CD4-positive, alpha-beta T cell (primary cell): ENCODE measurements around the gene SULF2. TPM values are rescaled to one million over a fixed set of nuclear protein-coding genes. Genes with fewer than 3 reads are reported as not detected.
"Not testable (repeated sequence)": the region's sequence is repeated elsewhere in the genome, so short reads cannot be mapped to it uniquely, and the experiment has no call there.

Experiments
- ATAC-seq: fragments of 200-7000 bp; cut with Tn5 transposase; one replicate; pipeline ENCODE4 v1.10.0; 2022; ENCODE audit warnings: mild to moderate bottlenecking; ENCODE audit not compliant: poor library complexity
- CTCF ChIA-PET: fragments of 350-600 bp; sonication (Branson Sonifier 250); formaldehyde crosslinking; loops from one replicate; lab custom pipeline; 2021; ENCODE audit warnings: antibody characterized with exemption, inconsistent platforms; lab: Charles Lee
- POLR2A ChIA-PET: fragments of 350-600 bp; sonication (Branson Sonifier 250); formaldehyde crosslinking; loops from one replicate; lab custom pipeline; 2021; ENCODE audit warnings: antibody characterized with exemption, inconsistent platforms; lab: Charles Lee
- DNase-seq, 14 experiments: peaks; one replicate each; pipeline ENCODE4 v3.0.0-alpha.2; 2013 to 2020; ENCODE audit warnings: mixed read lengths in 2 of 14
- H3K27ac ChIP-seq, 2 donors: one replicate each; pipeline versions ENCODE4 v1.5.1 to v1.7.0; 2013; ENCODE audit warnings: low read length in 2 of 2, low read depth in 1 of 2, mild to moderate bottlenecking in 1 of 2
- H3K27me3 ChIP-seq, 2 experiments: 1 replicate in 1 of 2; 2 replicates in 1 of 2; pipeline versions ENCODE4 v1.6.1 to v1.7.0; 2013; ENCODE audit warnings: low read length in 2 of 2, control low read depth in 1 of 2, mild to moderate bottlenecking in 1 of 2, moderate library complexity in 1 of 2; ENCODE audit not compliant: insufficient read depth in 2 of 2, control insufficient read depth in 1 of 2
- H3K36me3 ChIP-seq: one replicate; pipeline ENCODE4 v1.6.1; 2013; ENCODE audit warnings: low read length, control low read depth; ENCODE audit not compliant: insufficient read depth
- H3K4me1 ChIP-seq: one replicate; pipeline ENCODE4 v1.6.1; 2013; ENCODE audit warnings: low read length, control low read depth; ENCODE audit not compliant: insufficient read depth
- H3K4me3 ChIP-seq: one replicate; pipeline ENCODE4 v1.5.1; 2013; ENCODE audit warnings: mild to moderate bottlenecking, low read length, moderate library complexity
- H3K9me3 ChIP-seq, 2 experiments: 1 replicate in 1 of 2; 2 replicates in 1 of 2; pipeline versions ENCODE4 v1.6.1 to v1.7.0; 2013; ENCODE audit warnings: low read length in 2 of 2, mild to moderate bottlenecking in 2 of 2, control low read depth in 1 of 2, moderate library complexity in 1 of 2; ENCODE audit not compliant: control insufficient read depth in 1 of 2, insufficient read depth in 1 of 2
- H3K27ac Mint-ChIP-seq: one replicate; pipeline ENCODE4 v1.8.0; 2020; ENCODE audit warnings: mixed read lengths
- H3K27me3 Mint-ChIP-seq: one replicate; pipeline ENCODE4 v1.8.0; 2021; ENCODE audit warnings: mixed read lengths
- H3K36me3 Mint-ChIP-seq: one replicate; pipeline ENCODE4 v1.8.0; 2021; ENCODE audit warnings: low read depth, mixed read lengths
- H3K4me1 Mint-ChIP-seq: one replicate; pipeline ENCODE4 v1.8.0; 2021; ENCODE audit warnings: low read depth, mixed read lengths
- H3K4me3 Mint-ChIP-seq: one replicate; pipeline ENCODE4 v1.8.0; 2020; ENCODE audit warnings: mild to moderate bottlenecking, mixed read lengths
- H3K9me3 Mint-ChIP-seq: one replicate; pipeline ENCODE4 v1.8.0; 2020; ENCODE audit warnings: mixed read lengths
- CTCF ChIP-seq: fragments of 200-600 bp; IDR thresholded peaks from one replicate; pipeline ENCODE4 v1.8.0; 2022; ENCODE audit warnings: antibody characterized with exemption, mild to moderate bottlenecking
- intact Hi-C, 2 experiments: fragments of 100-400 bp; cut with DNase I in 1 of 2; cut with micrococcal nuclease in 1 of 2; formaldehyde crosslinking; loops; one replicate each; pipeline versions ENCODE4 v1.15.1 to v1.9.0; 2023 to 2025; cut with DNase I, micrococcal nuclease
- polyA plus RNA-seq, 2 donors: library from polyadenylated mRNA; unstranded; fragments of 120-200 nt; gene quantifications; one replicate each; pipeline ENCODE4 v1.2.1, GENCODE V29; 2013
- total RNA-seq, 174 experiments: library from RNA in 2 of 174; stranded (reverse) in 2 of 174; gene quantifications; one replicate each; pipeline ENCODE4 v1.2.3 and lab custom pipeline; 2021 to 2026

Gene SULF2
- total RNA-seq: 1 to 10 TPM; 1.5 to 2.8 TPM
- polyA plus RNA-seq (2013, experiment 1 of 2): 16.8 TPM
- polyA plus RNA-seq (2013, experiment 2 of 2): 14.6 TPM
- total RNA-seq (lab: John Stamatoyannopoulos, UW): 0 to 29.4 (median 0.53) reads per million in 172 experiments

GRCh38 chr20:47785311-47785853, at the start of gene SULF2:
Gene SULF2 (minus strand): TSS chr20:47785481. CDS start chr20:47757363, 28,118 bp downstream.
- Mint-ChIP-seq H3K27ac (no peak within 1 kb of the TSS), H3K36me3 (no peaks in the 10 kb centered on the region), H3K4me1 (peaks cover 16% of the 10 kb centered on the region), H3K9me3 (no peaks in the 10 kb centered on the region), H3K27me3 (peaks cover 73% of the 10 kb centered on the region), H3K4me3 (peak within 1 kb of the TSS; percentile 48)
- DNase-seq: peak in 1 of 14 experiments; percentile 14
- ChIA-PET POLR2A (no interaction called here), CTCF (no interaction called here)
- peaks cover 16% of the 10 kb centered on the region for H3K4me1 ChIP-seq
- no peak within 1 kb of the TSS for H3K27ac ChIP-seq
- ATAC-seq: no peak
- H3K27me3 ChIP-seq: peaks cover 39 to 52% of the 10 kb centered on the region in 2 experiments
- peaks cover 0 to 5% of the 10 kb centered on the region in 2 experiments for H3K9me3 ChIP-seq
- peak within 1 kb of the TSS; percentile 28 for H3K4me3 ChIP-seq
- no peaks in the 10 kb centered on the region for H3K36me3 ChIP-seq
- intact Hi-C loops: no loop called here
- no peak for TF ChIP-seq CTCF

- H3K27ac ChIP-seq, H3K4me3 ChIP-seq, ATAC-seq, H3K9me3 ChIP-seq, H3K36me3 ChIP-seq, H3K36me3 Mint-ChIP-seq, H3K27me3 Mint-ChIP-seq, H3K4me3 Mint-ChIP-seq, H3K4me1 Mint-ChIP-seq, POLR2A ChIA-PET, H3K27me3 ChIP-seq, DNase-seq, H3K9me3 Mint-ChIP-seq, intact Hi-C loops, H3K27ac Mint-ChIP-seq, CTCF ChIA-PET, H3K4me1 ChIP-seq: not testable (repeated sequence)
Observed at GRCh38 chr20:47831675-47832074, 46.4 kb upstream of the SULF2 start.

GRCh38 chr20:47826716-47827115, 41.4 kb upstream of the SULF2 start:
- ATAC-seq, POLR2A ChIA-PET: not testable (repeated sequence)

GRCh38 chr20:47826006-47826405, 40.7 kb upstream of the SULF2 start:
- H3K27ac ChIP-seq, intact Hi-C loops, H3K4me3 Mint-ChIP-seq, ATAC-seq, H3K4me1 ChIP-seq, H3K9me3 Mint-ChIP-seq, H3K9me3 ChIP-seq, H3K36me3 ChIP-seq, CTCF ChIA-PET, H3K27me3 Mint-ChIP-seq, POLR2A ChIA-PET, DNase-seq, H3K4me3 ChIP-seq, H3K4me1 Mint-ChIP-seq, H3K27ac Mint-ChIP-seq, H3K27me3 ChIP-seq, H3K36me3 Mint-ChIP-seq: not testable (repeated sequence)

More at GRCh38 chr20:47826716-47827115, 41.4 kb upstream of the SULF2 start:
- intact Hi-C loops, H3K4me3 Mint-ChIP-seq, H3K27me3 Mint-ChIP-seq, H3K4me1 ChIP-seq, H3K36me3 ChIP-seq, H3K9me3 ChIP-seq, H3K4me3 ChIP-seq, DNase-seq, H3K27ac Mint-ChIP-seq, H3K9me3 Mint-ChIP-seq, H3K4me1 Mint-ChIP-seq, H3K27ac ChIP-seq, H3K36me3 Mint-ChIP-seq, CTCF ChIA-PET, H3K27me3 ChIP-seq: not testable (repeated sequence)
